Stimulated activated CD8-positive, alpha-beta memory T cell treated with anti-CD3 and anti-CD28 coated beads, Interleukin-12 subunit alpha, Interleukin-12 subunit beta, amount 100 ng/mL, for 24 hours (primary cell): ENCODE measurements around the gene TSPAN31.
"Not testable (repeated sequence)": the region's sequence is repeated elsewhere in the genome, so short reads cannot be mapped to it uniquely, and the experiment has no call there.

ENCODE experiments used
- DNase-seq: peaks from one replicate; pipeline ENCODE4 v3.0.0-alpha.2; 2020; ENCODE audit errors: extremely low read depth

TSPAN31 gene

DNA sequence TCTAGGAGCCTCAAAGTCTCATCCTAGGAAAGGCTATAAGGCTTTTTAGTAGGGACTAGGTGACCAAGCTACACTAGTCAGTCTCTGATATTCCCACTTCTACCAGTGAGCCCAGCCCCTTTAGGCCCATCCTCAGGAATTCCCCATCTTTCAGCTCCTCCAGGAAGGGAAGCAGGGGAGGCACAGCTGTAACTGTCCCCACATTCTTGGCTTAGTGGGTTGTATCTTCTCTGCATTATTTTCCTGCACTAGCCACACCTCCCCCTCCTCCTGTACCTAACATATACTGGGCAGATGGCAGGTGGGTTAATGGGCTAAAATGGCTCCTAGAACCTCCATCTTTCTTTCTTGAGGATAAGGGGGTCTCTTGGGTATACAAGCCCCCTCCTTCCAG lies 22.5 kb downstream of the TSPAN31 start:
- DNase-seq: no peak

GRCh38 chr12:57767876-57768275 lies 23.0 kb downstream of the TSPAN31 start:
- DNase-seq: no peak

- no peak for DNase-seq
Measured at GRCh38 chr12:57769594-57769993, 24.8 kb downstream of the TSPAN31 start.

DNA sequence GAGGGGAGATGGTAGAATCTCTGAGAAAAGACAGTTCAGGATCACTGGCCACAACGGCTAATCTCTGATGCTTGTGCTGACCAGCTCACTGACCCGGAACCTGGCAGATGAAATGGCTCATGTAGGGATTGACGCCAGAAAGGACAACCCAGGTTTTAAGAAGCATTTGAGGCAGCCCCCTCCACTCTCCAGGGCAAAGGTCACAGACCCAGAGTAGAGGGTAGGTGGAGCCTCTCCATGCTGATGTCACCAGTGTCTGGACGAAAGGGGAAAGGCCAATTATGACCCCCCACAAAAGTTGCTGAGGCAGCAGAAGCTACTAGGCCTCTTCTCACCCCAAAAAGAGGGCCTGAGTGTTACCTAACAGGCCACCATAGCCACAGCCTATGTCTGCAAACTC lies 25.9 kb downstream of the TSPAN31 start:
- no peak for DNase-seq

DNA sequence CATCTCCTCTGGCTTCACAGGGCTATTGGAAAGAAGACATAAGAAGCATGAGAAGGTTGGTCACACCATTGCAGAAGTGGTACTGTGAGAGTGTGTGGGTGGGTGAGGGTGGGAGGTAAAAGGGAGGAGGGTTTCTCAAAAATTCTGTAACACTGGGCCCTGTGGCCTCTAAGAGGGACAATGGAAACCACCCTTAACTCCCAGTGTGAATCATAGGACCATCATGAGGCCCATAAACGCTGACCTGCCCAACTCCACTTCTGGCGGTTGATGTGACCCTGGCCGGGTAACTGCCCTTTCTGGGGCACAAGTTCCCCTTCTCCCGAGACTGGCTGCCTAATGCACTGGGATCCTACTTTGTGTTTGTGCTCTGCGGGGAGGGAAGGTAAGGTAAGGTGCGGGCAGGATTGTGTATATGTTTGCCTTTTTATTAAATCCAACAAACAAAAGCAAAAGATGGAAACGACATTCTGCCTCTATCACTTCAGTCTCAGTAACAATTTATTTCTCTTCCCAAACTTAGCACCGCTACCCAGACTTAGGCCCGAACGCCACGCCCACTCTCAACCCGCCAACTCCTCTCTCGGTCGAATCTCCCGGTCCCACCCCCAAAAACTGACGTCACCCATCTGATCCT lies 26.5 kb downstream of the TSPAN31 start:
- DNase-seq: peak; percentile 75

DNA sequence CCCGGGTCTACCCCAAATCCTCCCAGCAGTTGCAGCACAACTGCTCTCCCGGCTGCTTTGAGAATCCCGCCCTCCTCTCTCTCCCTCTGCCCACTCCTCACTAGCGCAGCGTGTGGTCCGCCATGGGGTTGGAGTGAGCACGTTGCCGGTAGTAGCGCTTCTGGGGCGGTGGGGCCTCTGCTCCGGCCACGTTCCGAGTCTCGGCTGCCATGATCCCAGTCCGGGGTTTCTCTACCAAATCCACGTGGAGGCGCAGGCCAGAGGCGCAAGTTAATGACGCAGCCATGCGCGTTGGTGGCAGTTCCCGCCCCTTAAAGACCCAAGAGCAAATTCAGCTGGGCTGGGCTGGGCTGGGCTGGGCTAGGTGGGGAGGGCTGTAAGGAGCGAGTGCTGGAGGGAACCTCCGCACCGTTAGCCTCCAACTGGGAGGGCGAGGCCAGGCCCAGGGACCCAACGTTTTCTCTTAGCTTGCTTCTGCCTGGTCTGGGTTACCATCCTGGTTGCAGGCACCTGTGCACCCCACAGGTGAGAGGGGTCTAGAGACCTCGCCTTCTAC lies 27.1 kb downstream of the TSPAN31 start, which contains the start of gene METTL1:
Gene METTL1, minus strand, starts transcription at position 233 of the 556 bp plus-strand sequence. Its CDS starts 22 bp downstream, at position 211.
- DNase-seq: peak; percentile 85

DNA sequence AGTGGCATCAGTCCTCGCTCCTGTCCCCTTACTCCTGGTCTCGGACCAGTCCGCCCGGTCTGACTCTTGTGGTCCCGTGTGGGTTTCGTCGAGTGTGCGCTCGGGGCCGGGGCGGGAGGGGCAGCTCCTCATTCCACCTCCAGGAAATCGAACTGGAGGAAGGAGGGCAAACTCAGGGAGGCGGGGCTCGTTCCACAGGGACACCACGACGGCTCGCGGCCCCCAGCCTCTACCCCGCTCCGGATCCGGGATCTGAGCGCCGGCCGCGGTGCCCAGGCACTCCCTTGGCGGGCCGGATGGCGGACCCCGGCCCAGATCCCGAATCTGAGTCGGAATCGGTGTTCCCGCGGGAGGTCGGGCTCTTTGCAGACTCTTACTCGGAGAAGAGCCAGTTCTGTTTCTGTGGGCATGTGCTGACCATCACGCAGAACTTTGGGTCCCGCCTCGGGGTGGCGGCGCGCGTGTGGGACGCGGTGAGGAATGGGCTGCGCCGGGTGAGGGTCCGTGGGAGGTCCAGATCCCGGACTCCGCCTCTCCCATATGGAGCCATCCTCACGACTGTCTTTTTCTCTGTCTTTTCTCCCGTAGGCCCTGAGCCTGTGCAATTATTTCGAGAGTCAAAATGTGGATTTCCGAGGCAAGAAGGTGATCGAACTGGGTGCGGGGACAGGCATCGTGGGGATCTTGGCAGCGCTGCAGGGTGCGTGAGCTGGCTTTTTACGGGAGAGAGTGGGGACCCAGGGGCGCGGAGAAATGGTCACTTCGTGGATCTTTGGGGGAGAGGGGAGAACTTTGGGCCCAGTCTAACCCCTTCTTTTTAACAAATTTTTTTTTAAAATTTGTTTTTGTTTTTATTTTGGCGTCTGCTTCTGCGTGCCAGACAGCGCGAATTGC lies 27.8 kb downstream of the TSPAN31 start, which contains the start of gene EEF1AKMT3:
Gene EEF1AKMT3, plus strand, starts transcription at position 186 of the 894 bp plus-strand sequence. Its CDS starts 111 bp downstream, at position 297.
- DNase-seq: no peak

DNA sequence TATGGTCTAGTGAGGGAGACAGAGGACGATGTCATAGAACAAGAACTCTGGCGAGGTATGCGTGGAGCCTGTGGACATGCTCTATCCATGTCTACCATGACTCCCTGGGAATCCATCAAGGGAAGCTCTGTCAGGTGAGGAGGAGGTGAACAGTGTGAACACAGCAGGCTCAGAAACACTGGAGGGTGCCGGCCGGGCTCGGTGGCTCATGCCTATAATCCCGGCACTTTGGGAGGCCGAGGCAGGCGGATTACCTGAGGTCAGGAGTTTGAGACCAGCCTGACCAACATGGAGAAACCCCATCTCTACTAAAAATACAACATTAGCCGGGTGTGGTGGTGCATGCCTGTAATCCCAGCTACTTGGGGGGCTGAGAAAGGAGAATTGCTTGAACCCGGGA lies 29.8 kb downstream of the TSPAN31 start:
- DNase-seq: not testable (repeated sequence)

DNA sequence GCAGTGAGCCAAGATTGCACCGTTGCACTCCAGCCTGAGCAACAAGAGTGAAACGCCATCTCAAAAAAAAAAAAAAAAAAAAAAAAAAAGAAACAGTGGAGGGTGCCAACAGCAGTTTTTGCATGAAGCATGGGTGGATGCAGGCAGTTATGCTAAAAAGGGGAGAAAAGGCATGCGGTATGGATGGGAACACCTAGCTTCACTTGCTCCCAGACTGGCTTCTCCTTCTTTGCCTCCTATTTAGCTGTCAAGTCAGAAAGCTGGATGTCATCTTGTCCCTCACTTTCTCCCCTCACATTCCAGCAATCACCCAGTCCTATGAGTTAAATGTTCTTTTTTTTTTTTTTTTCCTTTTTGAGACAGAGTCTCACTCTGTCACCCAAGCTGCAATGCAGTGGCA lies 30.2 kb downstream of the TSPAN31 start:
- no peak for DNase-seq

DNA sequence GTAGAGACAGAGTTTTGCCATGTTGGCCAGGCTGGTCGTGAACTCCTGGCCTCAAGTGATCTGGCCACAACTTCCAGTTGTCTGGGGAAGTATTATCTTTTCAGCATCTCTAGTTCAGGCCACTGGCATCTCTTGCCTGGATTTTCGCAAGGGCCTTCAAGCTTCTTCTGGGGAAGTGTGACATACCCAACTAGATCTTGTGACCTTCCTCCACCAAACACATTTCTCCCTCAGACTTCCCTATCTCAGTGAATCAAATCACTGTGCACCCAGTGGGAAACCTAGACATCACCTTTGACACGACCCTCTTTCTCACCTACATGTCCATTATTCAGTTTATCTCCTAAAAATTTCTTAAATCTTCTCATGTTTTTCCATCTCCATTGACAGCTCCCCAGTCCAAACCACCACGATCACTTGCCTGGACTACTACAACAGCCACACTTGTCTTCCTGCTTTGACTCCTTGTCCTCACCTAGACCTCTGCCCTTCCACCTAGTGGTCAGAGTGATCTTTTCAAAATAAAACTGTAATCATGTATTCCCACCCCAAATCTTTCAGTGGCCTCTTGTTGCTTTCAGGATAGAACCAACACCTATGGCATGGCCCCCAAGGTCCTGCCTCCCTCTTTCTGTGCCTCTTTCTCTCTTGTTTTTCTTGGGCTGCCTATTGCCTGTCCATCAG lies 30.9 kb downstream of the TSPAN31 start:
- no peak for DNase-seq

- no peak for DNase-seq
Measured at GRCh38 chr12:57776247-57776587, 31.4 kb downstream of the TSPAN31 start.

GRCh38 chr12:57777367-57777766 lies 32.5 kb downstream of the TSPAN31 start:
- DNase-seq: no peak

DNA sequence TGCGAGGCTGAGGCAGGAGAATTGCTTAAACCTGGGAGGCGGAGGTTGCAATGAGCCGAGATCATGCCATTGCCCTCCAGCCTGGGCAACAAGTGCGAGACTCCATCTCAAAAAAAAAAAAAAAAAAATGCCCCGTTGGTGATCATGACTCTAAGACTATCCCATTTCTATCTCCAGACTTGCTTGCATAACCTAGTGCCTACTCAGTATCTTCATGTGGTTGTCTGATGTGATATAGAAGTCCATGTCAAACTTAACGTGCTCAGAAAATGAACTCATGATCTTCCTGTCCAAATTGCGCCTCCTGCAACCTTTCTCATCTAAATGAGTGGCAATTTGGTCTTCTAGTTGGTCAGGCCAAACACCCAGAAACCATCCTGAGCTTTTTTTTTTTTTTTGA lies 33.1 kb downstream of the TSPAN31 start:
- no peak for DNase-seq

- DNase-seq: no peak
Measured at GRCh38 chr12:57779736-57780135, 34.9 kb downstream of the TSPAN31 start.

DNA sequence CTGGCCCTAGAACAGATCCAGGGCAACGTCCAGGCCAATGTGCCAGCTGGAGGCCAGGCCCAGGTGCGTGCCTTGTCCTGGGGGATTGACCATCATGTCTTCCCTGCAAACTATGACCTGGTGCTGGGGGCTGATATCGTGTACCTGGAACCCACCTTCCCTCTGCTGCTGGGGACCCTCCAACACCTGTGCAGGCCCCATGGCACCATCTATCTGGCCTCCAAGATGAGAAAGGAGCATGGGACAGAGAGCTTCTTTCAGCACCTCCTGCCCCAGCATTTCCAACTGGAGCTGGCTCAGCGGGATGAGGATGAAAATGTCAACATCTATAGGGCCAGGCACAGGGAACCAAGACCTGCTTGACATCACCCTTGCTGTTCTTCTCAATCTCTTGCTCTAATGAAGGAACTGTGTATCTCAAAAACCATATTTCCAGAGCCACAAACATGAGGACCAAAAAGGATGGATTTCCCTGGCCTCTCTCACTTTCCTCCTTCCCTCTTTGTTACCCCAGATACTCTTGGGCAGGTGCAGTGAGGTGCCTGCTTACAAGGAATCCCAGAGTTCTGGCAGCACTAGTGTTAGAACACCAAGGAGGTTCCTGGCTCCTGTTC lies 35.6 kb downstream of the TSPAN31 start:
- no peak for DNase-seq

- no peak for DNase-seq
Measured at GRCh38 chr12:57781244-57781643, 36.4 kb downstream of the TSPAN31 start.

DNA sequence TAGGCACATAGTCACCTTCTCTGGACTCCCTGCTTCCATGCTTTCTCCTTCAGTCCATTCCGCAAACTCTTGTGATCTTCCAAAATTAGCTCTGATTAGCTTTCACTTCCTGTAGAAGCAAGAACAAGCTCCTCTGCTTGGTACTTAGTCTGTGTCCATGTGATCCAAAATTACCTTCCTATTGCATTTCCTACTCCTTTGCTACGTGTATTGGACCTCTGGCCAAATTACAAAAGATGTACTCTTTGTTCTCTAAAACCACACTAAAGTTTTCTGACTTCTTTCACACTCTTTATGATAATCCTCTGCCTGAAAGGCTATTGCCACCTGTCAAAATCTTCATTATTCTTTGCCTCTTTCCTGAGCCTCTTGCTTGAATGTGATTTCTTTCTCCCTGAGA lies 37.0 kb downstream of the TSPAN31 start:
- no peak for DNase-seq

GRCh38 chr12:57782243-57782607 lies 37.4 kb downstream of the TSPAN31 start:
- no peak for DNase-seq

- DNase-seq: peak; percentile 91
Measured at GRCh38 chr12:57782608-57783465, 38.0 kb downstream of the TSPAN31 start, which contains the start of gene TSFM. Gene TSFM, plus strand, starts transcription at chr12:57782787. Its CDS starts 15 bp downstream, at chr12:57782802.

- DNase-seq: no peak
Measured at GRCh38 chr12:57783466-57783801, 38.6 kb downstream of the TSPAN31 start.

GRCh38 chr12:57783861-57784260 lies 39.0 kb downstream of the TSPAN31 start:
- no peak for DNase-seq
